ENCODE data around the gene JCAD.
"Not testable (repeated sequence)": the region's sequence is repeated elsewhere in the genome, so short reads cannot be mapped to it uniquely, and the experiment has no call there.

The JCAD gene

GRCh38 chr10:30043476-30044270 lies 15.7 kb downstream of the JCAD start:
- no peak for FAIRE-seq

GRCh38 chr10:30042820-30043219 lies 16.6 kb downstream of the JCAD start:
- no peak for FAIRE-seq

GRCh38 chr10:30041196-30042105 lies 17.9 kb downstream of the JCAD start:
- FAIRE-seq, result no peak

- FAIRE-seq, result no peak
Measured at GRCh38 chr10:30040597-30040996, 18.8 kb downstream of the JCAD start.

GRCh38 chr10:30039988-30040387 lies 19.4 kb downstream of the JCAD start:
- FAIRE-seq, result no peak

GRCh38 chr10:30039567-30039966 lies 19.8 kb downstream of the JCAD start:
- no peak for FAIRE-seq

- no peak for FAIRE-seq
Measured at GRCh38 chr10:30038781-30039536, 20.4 kb downstream of the JCAD start.

- no peak for FAIRE-seq
Measured at GRCh38 chr10:30037620-30038336, 21.6 kb downstream of the JCAD start.

- FAIRE-seq, result no peak
Measured at GRCh38 chr10:30036811-30037210, 22.6 kb downstream of the JCAD start.

- FAIRE-seq, result no peak
Measured at GRCh38 chr10:30036341-30036740, 23.0 kb downstream of the JCAD start.

GRCh38 chr10:30034433-30035137 lies 24.8 kb downstream of the JCAD start:
- no peak for FAIRE-seq

GRCh38 chr10:30032125-30032524 lies 27.3 kb downstream of the JCAD start:
- no peak for FAIRE-seq

- no peak for FAIRE-seq
Measured at GRCh38 chr10:30029872-30030256, 29.5 kb downstream of the JCAD start.

- FAIRE-seq, result no peak
Measured at GRCh38 chr10:30029164-30029871, 30.1 kb downstream of the JCAD start.

- no peak for FAIRE-seq
Measured at GRCh38 chr10:30028738-30029030, 30.7 kb downstream of the JCAD start.

- FAIRE-seq, result no peak
Measured at GRCh38 chr10:30028006-30028737, 31.2 kb downstream of the JCAD start.

GRCh38 chr10:30027057-30028005 lies 32.1 kb downstream of the JCAD start:
- FAIRE-seq, result no peak

- no peak for FAIRE-seq
Measured at GRCh38 chr10:30026578-30026977, 32.8 kb downstream of the JCAD start.

- FAIRE-seq, result no peak
Measured at GRCh38 chr10:30026080-30026479, 33.3 kb downstream of the JCAD start.

GRCh38 chr10:30025428-30025827 lies 34.0 kb downstream of the JCAD start:
- FAIRE-seq, result not testable (repeated sequence)
